ENCODE measurements around the gene SCAF8.

SCAF8 gene

GRCh38 chr6:154841109-154841508 lies 107.9 kb downstream of the SCAF8 start:
- DNase-seq (ENCODE audit: low read depth): no peak

DNA sequence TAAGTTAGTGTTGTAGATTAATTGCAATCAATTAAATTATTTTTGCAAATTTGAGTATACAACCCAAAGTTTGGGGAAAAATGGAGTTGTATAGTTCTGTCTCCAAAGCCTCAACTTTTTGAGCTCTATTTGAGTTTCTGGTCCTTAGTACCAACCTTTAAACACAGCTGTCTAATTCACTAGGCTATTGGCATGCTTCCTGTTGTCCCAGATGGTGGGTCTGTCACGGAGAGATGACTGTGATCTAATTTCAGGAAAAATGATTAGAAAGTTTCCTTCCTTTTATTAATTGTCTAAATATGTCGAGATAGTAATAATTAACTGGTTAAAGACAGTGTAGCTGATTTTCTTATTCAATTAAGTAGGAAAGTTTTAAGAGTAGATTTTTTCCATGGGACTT lies 109.6 kb downstream of the SCAF8 start:
- DNase-seq (ENCODE audit: low read depth): no peak

GRCh38 chr6:154847318-154847717 lies 114.1 kb downstream of the SCAF8 start:
- no peak for DNase-seq (ENCODE audit: low read depth)

- DNase-seq (ENCODE audit: low read depth): no peak
Measured at GRCh38 chr6:154848580-154848979, 115.4 kb downstream of the SCAF8 start.

GRCh38 chr6:154849475-154849874 lies 116.3 kb downstream of the SCAF8 start:
- DNase-seq (ENCODE audit: low read depth): no peak

DNA sequence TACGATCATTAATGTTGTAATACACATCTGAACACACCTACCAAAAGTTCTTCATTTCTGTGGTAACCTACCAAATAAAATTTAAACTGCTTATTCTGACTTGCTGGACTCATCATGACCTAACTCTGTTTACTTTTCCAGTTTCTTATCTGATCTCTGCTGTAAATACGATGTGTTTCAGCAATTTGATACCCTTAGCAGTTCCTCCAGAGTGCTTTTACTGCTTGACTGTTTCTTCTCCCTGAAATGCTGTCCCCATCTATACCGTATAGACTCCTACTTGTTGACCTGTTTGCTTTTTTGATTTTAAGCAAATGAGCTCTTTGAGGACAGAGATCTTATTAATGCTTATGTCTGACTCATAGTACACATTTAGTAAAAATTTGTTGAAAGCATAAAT lies 119.5 kb downstream of the SCAF8 start:
- DNase-seq (ENCODE audit: low read depth): no peak

GRCh38 chr6:154857529-154857928 lies 124.3 kb downstream of the SCAF8 start:
- no peak for DNase-seq (ENCODE audit: low read depth)

- no peak for DNase-seq (ENCODE audit: low read depth)
Measured at GRCh38 chr6:154861825-154862224, 128.6 kb downstream of the SCAF8 start.

- no peak for DNase-seq (ENCODE audit: low read depth)
Measured at GRCh38 chr6:154862536-154862935, 129.3 kb downstream of the SCAF8 start.

- DNase-seq (ENCODE audit: low read depth): no peak
Measured at GRCh38 chr6:154864066-154864430, 130.8 kb downstream of the SCAF8 start.

- DNase-seq (ENCODE audit: low read depth): no peak
Measured at GRCh38 chr6:154865291-154865690, 132.1 kb downstream of the SCAF8 start.

DNA sequence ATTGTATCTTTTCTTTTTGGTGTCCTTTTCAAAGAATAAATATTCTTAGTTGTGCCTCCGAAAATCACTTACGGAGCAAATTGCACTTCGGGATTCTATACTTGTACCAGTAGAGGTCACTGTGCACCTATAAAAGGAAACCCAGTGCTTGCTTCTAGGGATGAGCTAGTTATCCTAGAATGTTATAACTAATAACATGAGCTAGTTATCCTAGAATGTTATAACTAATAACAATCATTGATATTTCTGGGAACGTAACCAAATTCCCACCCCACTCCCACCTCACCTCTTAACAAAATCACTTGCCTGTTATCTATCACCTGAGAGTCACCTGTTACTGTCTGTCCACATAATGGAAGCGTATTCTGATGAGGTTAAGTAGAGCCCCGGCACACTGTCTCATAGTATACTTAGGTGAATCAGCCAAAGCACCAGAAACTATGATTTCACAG lies 135.0 kb downstream of the SCAF8 start:
- no peak for DNase-seq (ENCODE audit: low read depth)

DNA sequence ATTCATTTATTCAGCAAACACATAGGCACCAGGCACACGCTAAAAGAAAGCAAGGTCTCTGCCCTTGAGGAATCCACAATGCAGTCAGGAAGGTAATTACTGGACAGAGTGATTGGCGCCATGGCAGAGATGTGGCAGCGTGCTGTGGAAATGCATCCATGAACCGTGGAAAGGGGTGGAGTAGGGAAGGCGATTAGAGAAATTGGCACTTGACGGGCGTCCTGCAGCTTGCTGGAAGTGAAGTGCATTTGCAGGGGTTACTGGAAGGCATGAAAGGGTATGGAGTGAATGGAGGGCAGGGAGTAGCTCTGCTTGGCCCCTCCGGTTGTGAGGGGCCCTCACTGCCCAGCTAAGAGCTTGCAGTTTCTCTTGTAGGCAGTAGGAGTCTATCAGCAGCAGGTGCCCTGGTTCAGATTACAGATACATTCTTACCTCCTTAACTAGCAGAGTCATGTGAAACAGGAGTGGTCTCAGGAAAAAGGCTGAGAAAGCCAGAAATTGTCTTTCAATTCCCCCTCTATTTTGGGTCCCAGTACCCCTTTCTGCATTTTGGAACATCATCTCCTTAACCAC lies 139.4 kb downstream of the SCAF8 start:
- DNase-seq (ENCODE audit: low read depth): no peak

DNA sequence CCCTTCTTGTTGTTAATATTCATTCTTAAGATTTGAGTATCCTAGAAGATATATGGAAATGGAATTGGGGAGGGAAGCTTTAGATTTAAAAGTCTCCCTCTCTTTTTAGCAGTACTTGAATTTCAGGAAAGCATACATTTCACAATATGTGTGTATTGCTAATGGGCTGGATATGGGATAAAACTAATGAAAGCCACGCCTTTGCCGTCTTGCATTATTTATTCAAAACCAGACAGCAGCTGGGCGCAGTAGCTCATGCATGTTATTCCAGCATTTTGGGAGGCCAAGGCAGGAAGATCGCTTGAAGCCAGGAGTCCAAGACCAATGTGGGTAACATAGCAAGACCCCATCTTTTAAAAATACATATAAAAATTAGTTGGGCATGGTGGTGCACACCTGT lies 140.3 kb downstream of the SCAF8 start:
- DNase-seq (ENCODE audit: low read depth): no peak

GRCh38 chr6:154874773-154875592 lies 141.8 kb downstream of the SCAF8 start:
- no peak for DNase-seq (ENCODE audit: low read depth)

DNA sequence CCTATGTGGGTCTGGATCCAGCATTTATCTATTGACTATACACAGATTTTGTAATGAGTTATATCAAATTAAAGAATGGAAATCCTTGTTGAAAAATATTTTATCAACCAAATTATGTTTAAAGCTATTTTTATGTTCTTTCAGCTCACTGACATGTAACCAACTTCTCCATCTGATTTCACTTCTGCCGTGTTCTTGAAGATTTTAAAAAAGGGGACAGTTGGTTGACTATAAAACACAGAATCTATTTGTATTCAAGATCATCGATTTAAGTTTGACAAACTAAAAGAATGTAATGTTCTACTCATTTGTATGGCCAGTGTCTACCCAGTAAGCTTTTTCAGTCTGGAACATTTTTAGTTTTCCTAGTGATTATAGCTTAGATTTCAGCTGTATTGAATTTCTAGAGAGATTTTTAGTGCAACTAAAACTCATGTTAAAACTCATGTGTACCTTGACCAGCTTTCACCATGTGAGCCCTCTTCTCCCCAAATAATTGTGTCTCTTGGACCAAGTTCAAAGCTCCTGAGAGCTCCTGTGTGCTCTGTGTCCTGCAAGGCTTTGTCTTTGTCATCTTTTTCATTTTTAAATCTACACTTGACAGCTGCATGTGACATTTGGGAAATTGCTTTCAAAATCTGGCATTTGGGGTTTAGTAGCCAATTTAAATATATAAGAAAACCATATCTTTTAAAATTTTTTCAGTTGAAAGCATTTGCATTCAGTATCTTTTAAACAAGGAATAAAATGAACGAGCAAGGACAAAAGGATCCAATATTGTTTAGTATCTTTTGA lies 143.5 kb downstream of the SCAF8 start:
- no peak for DNase-seq (ENCODE audit: low read depth)

- no peak for DNase-seq (ENCODE audit: low read depth)
Measured at GRCh38 chr6:154878871-154879491, 145.8 kb downstream of the SCAF8 start.

GRCh38 chr6:154882107-154882506 lies 148.9 kb downstream of the SCAF8 start:
- DNase-seq (ENCODE audit: low read depth): no peak
